Activated T-helper 9 cell treated with anti-CD3 and anti-CD28 coated beads, Interleukin-2, amount 50 U/mL, for 16 hours (primary cell): ENCODE results near the gene ITGA11.

Experiments
- DNase-seq: peaks from one replicate; pipeline ENCODE4 v3.0.0-alpha.2; 2020; ENCODE audit warnings: low read depth

ITGA11 gene

GRCh38 chr15:68311464-68311835 lies 120.5 kb downstream of the ITGA11 start:
- DNase-seq = no peak

GRCh38 chr15:68310804-68311463 lies 121.0 kb downstream of the ITGA11 start:
- no peak for DNase-seq

GRCh38 chr15:68310178-68310803 lies 121.7 kb downstream of the ITGA11 start:
- no peak for DNase-seq

- no peak for DNase-seq
These were observed 122.9 kb downstream of the ITGA11 start for GRCh38 chr15:68309024-68309423.

- DNase-seq = no peak
These were observed 124.6 kb downstream of the ITGA11 start for GRCh38 chr15:68307131-68307928.

GRCh38 chr15:68305420-68305871 lies 126.5 kb downstream of the ITGA11 start:
- DNase-seq = no peak

GRCh38 chr15:68304589-68305337 lies 127.2 kb downstream of the ITGA11 start:
- DNase-seq = no peak

GRCh38 chr15:68303560-68304436 lies 128.2 kb downstream of the ITGA11 start:
- DNase-seq = no peak

- DNase-seq = no peak
These were observed 128.8 kb downstream of the ITGA11 start for GRCh38 chr15:68303134-68303533.

- DNase-seq = no peak
These were observed 129.2 kb downstream of the ITGA11 start for GRCh38 chr15:68302729-68303128.

GRCh38 chr15:68301301-68301700 lies 130.7 kb downstream of the ITGA11 start:
- no peak for DNase-seq

GRCh38 chr15:68300115-68300940 lies 131.6 kb downstream of the ITGA11 start:
- DNase-seq = no peak

- DNase-seq = no peak
These were observed 132.5 kb downstream of the ITGA11 start for GRCh38 chr15:68299436-68299835.

- no peak for DNase-seq
These were observed 133.0 kb downstream of the ITGA11 start for GRCh38 chr15:68298882-68299381.

GRCh38 chr15:68298336-68298735 lies 133.6 kb downstream of the ITGA11 start:
- no peak for DNase-seq

GRCh38 chr15:68295014-68295805 lies 136.8 kb downstream of the ITGA11 start:
- no peak for DNase-seq

- no peak for DNase-seq
These were observed 139.0 kb downstream of the ITGA11 start for GRCh38 chr15:68292967-68293366.

GRCh38 chr15:68292157-68292781 lies 139.7 kb downstream of the ITGA11 start:
- DNase-seq = no peak

GRCh38 chr15:68290715-68291114 lies 141.2 kb downstream of the ITGA11 start:
- no peak for DNase-seq
